Neural cell (in vitro differentiated cells): ENCODE data around the gene NFYB. TPM values are rescaled to one million over a fixed set of nuclear protein-coding genes. Genes with fewer than 3 reads are reported as not detected.

ENCODE experiments used
- H2AFZ ChIP-seq: fragments of 200-600, 300-800 bp; sonication (generic), shearing (Covaris generic); 2 replicates; pipeline ENCODE4 v1.6.0; 2014; ENCODE audit warnings: low read depth, mild to moderate bottlenecking, antibody characterized with exemption, low read length, moderate library complexity
- H3F3A ChIP-seq: fragments of 200-600 bp; shearing (Covaris generic); 2 replicates; pipeline ENCODE4 v1.6.1; 2016; ENCODE audit warnings: mild to moderate bottlenecking, moderate library complexity, mixed read lengths, antibody characterized with exemption, low read length; ENCODE audit not compliant: insufficient read depth, poor library complexity, severe bottlenecking
- H3K27ac ChIP-seq: fragments of 200-600, 300-800 bp; sonication (generic), shearing (Covaris generic); 2 replicates; pipeline ENCODE4 v1.5.1; 2014; ENCODE audit warnings: mild to moderate bottlenecking, low read length, moderate library complexity
- H3K27me3 ChIP-seq: fragments of 300-800, 200-600 bp; sonication (generic), shearing (Covaris generic); 2 replicates; pipeline ENCODE4 v1.6.0; 2014; ENCODE audit warnings: mild to moderate bottlenecking, low read depth, low read length, moderate library complexity; ENCODE audit not compliant: insufficient read depth
- H3K36me3 ChIP-seq: fragments of 300-800, 200-600 bp; sonication (generic), shearing (Covaris generic); 2 replicates; pipeline ENCODE4 v1.5.1; 2014; ENCODE audit warnings: mild to moderate bottlenecking, antibody characterized with exemption, low read length, moderate library complexity; ENCODE audit not compliant: insufficient read depth
- H3K4me2 ChIP-seq: fragments of 300-800, 200-600 bp; sonication (generic), shearing (Covaris generic); 2 replicates; pipeline ENCODE4 v1.6.0; 2014; ENCODE audit warnings: mild to moderate bottlenecking, low read length
- H3K4me3 ChIP-seq: fragments of 300-800, 200-600 bp; sonication (generic), shearing (Covaris generic); 2 replicates; pipeline ENCODE4 v1.5.1; 2014; ENCODE audit warnings: mild to moderate bottlenecking, low read length, moderate library complexity
- H3K79me2 ChIP-seq: fragments of 200-600 bp; shearing (Covaris generic); replicated peaks from 2 replicates; pipeline ENCODE4 v1.6.0; 2014; ENCODE audit warnings: mild to moderate bottlenecking, low read length, moderate library complexity; ENCODE audit not compliant: insufficient read depth
- H3K9ac ChIP-seq: fragments of 300-800, 200-600 bp; sonication (generic), shearing (Covaris generic); 2 replicates; pipeline ENCODE4 v1.6.1; 2016; ENCODE audit warnings: mild to moderate bottlenecking, low read length, mixed read lengths
- H3K9me2 ChIP-seq: fragments of 200-600 bp; shearing (Covaris generic); 2 replicates; pipeline ENCODE4 v1.6.1; 2016; ENCODE audit warnings: mild to moderate bottlenecking, low read length, mixed read lengths; ENCODE audit not compliant: insufficient read depth
- H3K9me3 ChIP-seq: fragments of 200-600, 300-800 bp; sonication (generic), shearing (Covaris generic); 2 replicates; pipeline ENCODE4 v1.6.1; 2016; ENCODE audit warnings: mild to moderate bottlenecking, mixed run types, low read length, moderate library complexity, mixed read lengths
- H4K20me1 ChIP-seq: fragments of 200-600 bp; shearing (Covaris generic); 2 replicates; pipeline ENCODE4 v1.6.1; 2016; ENCODE audit warnings: mild to moderate bottlenecking, mixed run types; ENCODE audit not compliant: insufficient read depth
- CTCF ChIP-seq: fragments of 450-650 bp; IDR thresholded peaks from 2 replicates; pipeline ENCODE4 v1.5.1; 2014; ENCODE audit warnings: antibody characterized with exemption, mild to moderate bottlenecking, moderate library complexity; ENCODE audit not compliant: poor library complexity, severe bottlenecking
- EP300 ChIP-seq: fragments of 450-650 bp; conservative IDR thresholded peaks from 2 replicates; pipeline ENCODE4 v1.6.1; 2014; ENCODE audit warnings: antibody characterized with exemption, mild to moderate bottlenecking, moderate library complexity; ENCODE audit not compliant: poor library complexity, severe bottlenecking
- EZH2 ChIP-seq: fragments of 200-600, 300-800 bp; shearing (Covaris generic), sonication (generic); IDR thresholded peaks from 2 replicates; pipeline ENCODE4 v1.6.1; 2014; ENCODE audit warnings: antibody characterized with exemption, low read length, borderline replicate concordance, mild to moderate bottlenecking; ENCODE audit not compliant: insufficient read depth, poor library complexity, severe bottlenecking
- MXI1 ChIP-seq: fragments of 450-650 bp; conservative IDR thresholded peaks from 2 replicates; pipeline ENCODE4 v1.6.1; 2014; ENCODE audit warnings: antibody characterized with exemption, mild to moderate bottlenecking; ENCODE audit not compliant: poor library complexity, severe bottlenecking
- POLR2AphosphoS5 ChIP-seq: IDR thresholded peaks from 2 replicates; pipeline ENCODE4 v1.6.1; 2012
- RAD21 ChIP-seq: fragments of 450-650 bp; conservative IDR thresholded peaks from 2 replicates; pipeline ENCODE4 v1.6.1; 2014; ENCODE audit warnings: antibody characterized with exemption, mild to moderate bottlenecking, moderate library complexity
- SMC3 ChIP-seq: fragments of 450-650 bp; conservative IDR thresholded peaks from 2 replicates; pipeline ENCODE4 v1.6.1; 2014; ENCODE audit warnings: antibody characterized with exemption, mild to moderate bottlenecking, moderate library complexity; ENCODE audit not compliant: poor library complexity
- TAF1 ChIP-seq: IDR thresholded peaks from 2 replicates; pipeline ENCODE4 v1.6.1; 2012; ENCODE audit warnings: low read depth
- polyA plus RNA-seq: library from polyadenylated mRNA; depleted of rRNA; stranded (reverse); fragments of >200 nt; gene quantifications from 2 replicates; pipeline ENCODE4 v1.2.3, GENCODE V29; 2014
- TF ChIP-seq, protein P1 (sequence below): IDR thresholded peaks from 2 replicates; pipeline ENCODE4 v1.6.1; 2012; ENCODE audit warnings: borderline replicate concordance

Gene NFYB
- polyA plus RNA-seq, 1 donor from 2014 or later = 60.8 TPM

- no peaks in the 10 kb centered on the region for H3K79me2 ChIP-seq
- H3K27me3 ChIP-seq = no peaks in the 10 kb centered on the region
- H2AFZ ChIP-seq = no peak overlapping the region
- no peak overlapping the region for H3K4me2 ChIP-seq
- no peak overlapping the region for H3K27ac ChIP-seq
- H3K36me3 ChIP-seq = no peaks in the 10 kb centered on the region
- no peaks in the 10 kb centered on the region for H3K9me2 ChIP-seq
- H3F3A ChIP-seq = no peaks in the 10 kb centered on the region
- H3K9me3 ChIP-seq = no peaks in the 10 kb centered on the region
- H4K20me1 ChIP-seq = no peaks in the 10 kb centered on the region
- TF ChIP-seq, protein P1, sequence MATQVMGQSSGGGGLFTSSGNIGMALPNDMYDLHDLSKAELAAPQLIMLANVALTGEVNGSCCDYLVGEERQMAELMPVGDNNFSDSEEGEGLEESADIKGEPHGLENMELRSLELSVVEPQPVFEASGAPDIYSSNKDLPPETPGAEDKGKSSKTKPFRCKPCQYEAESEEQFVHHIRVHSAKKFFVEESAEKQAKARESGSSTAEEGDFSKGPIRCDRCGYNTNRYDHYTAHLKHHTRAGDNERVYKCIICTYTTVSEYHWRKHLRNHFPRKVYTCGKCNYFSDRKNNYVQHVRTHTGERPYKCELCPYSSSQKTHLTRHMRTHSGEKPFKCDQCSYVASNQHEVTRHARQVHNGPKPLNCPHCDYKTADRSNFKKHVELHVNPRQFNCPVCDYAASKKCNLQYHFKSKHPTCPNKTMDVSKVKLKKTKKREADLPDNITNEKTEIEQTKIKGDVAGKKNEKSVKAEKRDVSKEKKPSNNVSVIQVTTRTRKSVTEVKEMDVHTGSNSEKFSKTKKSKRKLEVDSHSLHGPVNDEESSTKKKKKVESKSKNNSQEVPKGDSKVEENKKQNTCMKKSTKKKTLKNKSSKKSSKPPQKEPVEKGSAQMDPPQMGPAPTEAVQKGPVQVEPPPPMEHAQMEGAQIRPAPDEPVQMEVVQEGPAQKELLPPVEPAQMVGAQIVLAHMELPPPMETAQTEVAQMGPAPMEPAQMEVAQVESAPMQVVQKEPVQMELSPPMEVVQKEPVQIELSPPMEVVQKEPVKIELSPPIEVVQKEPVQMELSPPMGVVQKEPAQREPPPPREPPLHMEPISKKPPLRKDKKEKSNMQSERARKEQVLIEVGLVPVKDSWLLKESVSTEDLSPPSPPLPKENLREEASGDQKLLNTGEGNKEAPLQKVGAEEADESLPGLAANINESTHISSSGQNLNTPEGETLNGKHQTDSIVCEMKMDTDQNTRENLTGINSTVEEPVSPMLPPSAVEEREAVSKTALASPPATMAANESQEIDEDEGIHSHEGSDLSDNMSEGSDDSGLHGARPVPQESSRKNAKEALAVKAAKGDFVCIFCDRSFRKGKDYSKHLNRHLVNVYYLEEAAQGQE = no peak
- no peak for TF ChIP-seq RAD21
- no peak overlapping the region for H3K9ac ChIP-seq
- no peak overlapping the region for H3K4me3 ChIP-seq
Observed at GRCh38 chr12:104155711-104156555, 17.9 kb upstream of the NFYB start.

DNA sequence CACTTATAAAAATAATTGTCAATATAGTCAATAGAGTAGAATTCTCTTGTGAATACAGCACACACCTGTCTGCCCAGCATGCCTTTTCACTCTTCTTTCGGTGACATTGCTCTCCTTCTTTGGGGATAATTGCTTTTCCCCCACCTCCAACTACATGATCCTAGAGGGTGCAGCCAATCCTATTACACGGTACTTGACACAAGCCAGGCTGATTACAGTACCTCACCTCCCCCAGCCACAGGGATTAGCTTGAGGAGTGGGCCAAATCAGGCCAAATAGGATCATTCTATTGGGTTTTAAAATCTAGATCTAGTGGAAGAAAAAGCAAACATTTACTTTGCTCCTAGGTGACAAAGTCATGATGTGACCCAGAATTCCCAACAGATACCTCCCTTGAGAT lies 16.8 kb upstream of the NFYB start:
- H3K4me2 ChIP-seq = no peak overlapping the region
- no peak overlapping the region for H2AFZ ChIP-seq
- no peak overlapping the region for H3K9ac ChIP-seq
- no peaks in the 10 kb centered on the region for H3F3A ChIP-seq
- H4K20me1 ChIP-seq = no peaks in the 10 kb centered on the region
- H3K27ac ChIP-seq = no peak overlapping the region
- no peaks in the 10 kb centered on the region for H3K79me2 ChIP-seq
- H3K9me2 ChIP-seq = no peaks in the 10 kb centered on the region
- no peaks in the 10 kb centered on the region for H3K9me3 ChIP-seq
- no peaks in the 10 kb centered on the region for H3K27me3 ChIP-seq
- TF ChIP-seq EZH2 (no peak), EP300 (no peak), TAF1 (no peak), RAD21 (no peak), SMC3 (no peak), MXI1 (no peak), CTCF (no peak), POLR2AphosphoS5 (no peak)
- TF ChIP-seq, protein P1 = no peak
- no peak overlapping the region for H3K4me3 ChIP-seq
- H3K36me3 ChIP-seq = no peaks in the 10 kb centered on the region
